ENCODE measurements around the gene TCF15. TPM values are rescaled to one million over a fixed set of nuclear protein-coding genes. Genes with fewer than 3 reads are reported as not detected.

Gene TCF15
- total and polyA plus RNA-seq, 2 of the 13 experiments (the other 11 are each of a cell fraction or from before 2014, with no cell fraction given), result not detected

DNA sequence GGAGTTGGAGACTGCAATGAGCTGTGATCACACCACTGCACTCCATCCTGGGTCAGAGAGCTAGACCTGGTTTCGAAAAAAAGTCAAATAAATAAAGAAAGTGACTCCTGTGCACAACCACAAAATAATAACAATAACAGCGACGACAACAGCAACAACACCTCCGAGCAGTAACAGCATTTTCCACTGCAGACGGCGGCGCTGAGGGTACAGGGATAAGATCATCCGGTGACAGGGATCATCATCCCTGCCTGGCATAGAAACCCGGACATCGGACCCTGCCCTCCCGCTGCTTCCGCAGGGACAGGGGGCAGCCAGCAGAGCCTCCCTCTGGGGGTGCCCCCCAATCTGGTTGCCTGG is 31.4 kb upstream of the TCF15 start (continued):
- TF ChIP-seq ZNF256 (CRISPR knock-in tag; conservative IDR thresholded peaks at IDR 0.05), result no peak
- TF ChIP-seq CENPX (CRISPR knock-in tag; IDR thresholded peaks at IDR 0.05), result no peak
- TF ChIP-seq ZNF598 (CRISPR knock-in tag; IDR thresholded peaks at IDR 0.05; ENCODE audit: borderline replicate concordance), result no peak
- TF ChIP-seq ZEB1 (IDR thresholded peaks at IDR 0.05; ENCODE audit: insufficient replicate concordance, low read depth), result no peak
- peak; percentile 86 for TF ChIP-seq FOXP1 (IDR thresholded peaks at IDR 0.05)
- peak; percentile 53 for TF ChIP-seq FOXP1 (CRISPR knock-in tag; IDR thresholded peaks at IDR 0.05)
- TF ChIP-seq, protein P1, sequence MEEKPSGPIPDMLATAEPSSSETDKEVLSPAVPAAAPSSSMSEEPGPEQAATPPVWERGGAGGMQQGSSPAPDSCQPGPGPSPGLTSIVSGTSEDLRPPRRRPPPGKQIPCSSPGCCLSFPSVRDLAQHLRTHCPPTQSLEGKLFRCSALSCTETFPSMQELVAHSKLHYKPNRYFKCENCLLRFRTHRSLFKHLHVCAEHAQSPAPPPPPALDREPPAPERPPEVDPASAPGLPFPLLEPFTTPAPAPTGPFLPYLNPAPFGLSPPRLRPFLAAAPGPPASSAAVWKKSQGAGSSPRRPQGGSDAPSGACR (CRISPR knock-in tag; IDR thresholded peaks at IDR 0.05), result peak; percentile 79; the same call in 1 of the 2 replicates
- no peak for TF ChIP-seq GFI1 (CRISPR knock-in tag; IDR thresholded peaks at IDR 0.05; ENCODE audit: borderline replicate concordance)
- TF ChIP-seq, protein P2, sequence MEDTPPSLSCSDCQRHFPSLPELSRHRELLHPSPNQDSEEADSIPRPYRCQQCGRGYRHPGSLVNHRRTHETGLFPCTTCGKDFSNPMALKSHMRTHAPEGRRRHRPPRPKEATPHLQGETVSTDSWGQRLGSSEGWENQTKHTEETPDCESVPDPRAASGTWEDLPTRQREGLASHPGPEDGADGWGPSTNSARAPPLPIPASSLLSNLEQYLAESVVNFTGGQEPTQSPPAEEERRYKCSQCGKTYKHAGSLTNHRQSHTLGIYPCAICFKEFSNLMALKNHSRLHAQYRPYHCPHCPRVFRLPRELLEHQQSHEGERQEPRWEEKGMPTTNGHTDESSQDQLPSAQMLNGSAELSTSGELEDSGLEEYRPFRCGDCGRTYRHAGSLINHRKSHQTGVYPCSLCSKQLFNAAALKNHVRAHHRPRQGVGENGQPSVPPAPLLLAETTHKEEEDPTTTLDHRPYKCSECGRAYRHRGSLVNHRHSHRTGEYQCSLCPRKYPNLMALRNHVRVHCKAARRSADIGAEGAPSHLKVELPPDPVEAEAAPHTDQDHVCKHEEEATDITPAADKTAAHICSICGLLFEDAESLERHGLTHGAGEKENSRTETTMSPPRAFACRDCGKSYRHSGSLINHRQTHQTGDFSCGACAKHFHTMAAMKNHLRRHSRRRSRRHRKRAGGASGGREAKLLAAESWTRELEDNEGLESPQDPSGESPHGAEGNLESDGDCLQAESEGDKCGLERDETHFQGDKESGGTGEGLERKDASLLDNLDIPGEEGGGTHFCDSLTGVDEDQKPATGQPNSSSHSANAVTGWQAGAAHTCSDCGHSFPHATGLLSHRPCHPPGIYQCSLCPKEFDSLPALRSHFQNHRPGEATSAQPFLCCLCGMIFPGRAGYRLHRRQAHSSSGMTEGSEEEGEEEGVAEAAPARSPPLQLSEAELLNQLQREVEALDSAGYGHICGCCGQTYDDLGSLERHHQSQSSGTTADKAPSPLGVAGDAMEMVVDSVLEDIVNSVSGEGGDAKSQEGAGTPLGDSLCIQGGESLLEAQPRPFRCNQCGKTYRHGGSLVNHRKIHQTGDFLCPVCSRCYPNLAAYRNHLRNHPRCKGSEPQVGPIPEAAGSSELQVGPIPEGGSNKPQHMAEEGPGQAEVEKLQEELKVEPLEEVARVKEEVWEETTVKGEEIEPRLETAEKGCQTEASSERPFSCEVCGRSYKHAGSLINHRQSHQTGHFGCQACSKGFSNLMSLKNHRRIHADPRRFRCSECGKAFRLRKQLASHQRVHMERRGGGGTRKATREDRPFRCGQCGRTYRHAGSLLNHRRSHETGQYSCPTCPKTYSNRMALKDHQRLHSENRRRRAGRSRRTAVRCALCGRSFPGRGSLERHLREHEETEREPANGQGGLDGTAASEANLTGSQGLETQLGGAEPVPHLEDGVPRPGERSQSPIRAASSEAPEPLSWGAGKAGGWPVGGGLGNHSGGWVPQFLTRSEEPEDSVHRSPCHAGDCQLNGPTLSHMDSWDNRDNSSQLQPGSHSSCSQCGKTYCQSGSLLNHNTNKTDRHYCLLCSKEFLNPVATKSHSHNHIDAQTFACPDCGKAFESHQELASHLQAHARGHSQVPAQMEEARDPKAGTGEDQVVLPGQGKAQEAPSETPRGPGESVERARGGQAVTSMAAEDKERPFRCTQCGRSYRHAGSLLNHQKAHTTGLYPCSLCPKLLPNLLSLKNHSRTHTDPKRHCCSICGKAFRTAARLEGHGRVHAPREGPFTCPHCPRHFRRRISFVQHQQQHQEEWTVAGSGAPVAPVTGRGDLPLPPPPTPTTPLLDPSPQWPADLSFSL (CRISPR knock-in tag; IDR thresholded peaks at IDR 0.05), result 0 out of 2 replicates have a peak, but pooled peaks have one; percentile 41
- TF ChIP-seq HDAC1 (CRISPR knock-in tag; IDR thresholded peaks at IDR 0.05), result peak; percentile 63; the same call in 1 of the 2 replicates
- peak; percentile 97 for TF ChIP-seq HNRNPL (IDR thresholded peaks at IDR 0.05; ENCODE audit: low read depth, low read length)
- no peak for TF ChIP-seq ZBTB42 (CRISPR knock-in tag; IDR thresholded peaks at IDR 0.05)
- TF ChIP-seq SKI (IDR thresholded peaks at IDR 0.05; ENCODE audit: partially characterized antibody), result peak; percentile 67
- TF ChIP-seq, protein P3, sequence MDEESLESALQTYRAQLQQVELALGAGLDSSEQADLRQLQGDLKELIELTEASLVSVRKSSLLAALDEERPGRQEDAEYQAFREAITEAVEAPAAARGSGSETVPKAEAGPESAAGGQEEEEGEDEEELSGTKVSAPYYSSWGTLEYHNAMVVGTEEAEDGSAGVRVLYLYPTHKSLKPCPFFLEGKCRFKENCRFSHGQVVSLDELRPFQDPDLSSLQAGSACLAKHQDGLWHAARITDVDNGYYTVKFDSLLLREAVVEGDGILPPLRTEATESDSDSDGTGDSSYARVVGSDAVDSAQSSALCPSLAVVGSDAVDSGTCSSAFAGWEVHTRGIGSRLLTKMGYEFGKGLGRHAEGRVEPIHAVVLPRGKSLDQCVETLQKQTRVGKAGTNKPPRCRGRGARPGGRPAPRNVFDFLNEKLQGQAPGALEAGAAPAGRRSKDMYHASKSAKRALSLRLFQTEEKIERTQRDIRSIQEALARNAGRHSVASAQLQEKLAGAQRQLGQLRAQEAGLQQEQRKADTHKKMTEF (CRISPR knock-in tag; IDR thresholded peaks at IDR 0.05), result no peak
- no peak for TF ChIP-seq ZNF883 (CRISPR knock-in tag; IDR thresholded peaks at IDR 0.05; ENCODE audit: not compliant biosample characterization)
- TF ChIP-seq PITX1 (CRISPR knock-in tag; IDR thresholded peaks at IDR 0.05), result peak; percentile 54; the same call in 1 of the 2 replicates
- TF ChIP-seq BHLHE40 (IDR thresholded peaks at IDR 0.05; ENCODE audit: low read length), result 0 out of 2 replicates have a peak, but pooled peaks have one; percentile 26
- no peak for TF ChIP-seq ZKSCAN5 (CRISPR knock-in tag; IDR thresholded peaks at IDR 0.05)
- peak; percentile 93 for TF ChIP-seq ZNF746 (CRISPR knock-in tag; IDR thresholded peaks at IDR 0.05)
- TF ChIP-seq SALL2 (CRISPR knock-in tag; IDR thresholded peaks at IDR 0.05), result no peak
- TF ChIP-seq ZNF20 (CRISPR knock-in tag; IDR thresholded peaks at IDR 0.05), result no peak
- TF ChIP-seq, protein P4, sequence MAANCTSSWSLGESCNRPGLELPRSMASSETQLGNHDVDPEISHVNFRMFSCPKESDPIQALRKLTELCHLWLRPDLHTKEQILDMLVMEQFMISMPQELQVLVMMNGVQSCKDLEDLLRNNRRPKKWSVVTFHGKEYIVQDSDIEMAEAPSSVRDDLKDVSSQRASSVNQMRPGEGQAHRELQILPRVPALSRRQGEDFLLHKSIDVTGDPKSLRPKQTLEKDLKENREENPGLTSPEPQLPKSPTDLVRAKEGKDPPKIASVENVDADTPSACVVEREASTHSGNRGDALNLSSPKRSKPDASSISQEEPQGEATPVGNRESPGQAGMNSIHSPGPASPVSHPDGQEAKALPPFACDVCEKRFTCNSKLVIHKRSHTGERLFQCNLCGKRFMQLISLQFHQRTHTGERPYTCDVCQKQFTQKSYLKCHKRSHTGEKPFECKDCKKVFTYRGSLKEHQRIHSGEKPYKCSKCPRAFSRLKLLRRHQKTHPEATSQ (CRISPR knock-in tag; IDR thresholded peaks at IDR 0.05; ENCODE audit: borderline replicate concordance), result no peak
- peak; percentile 92 for TF ChIP-seq ETV5 (CRISPR knock-in tag; IDR thresholded peaks at IDR 0.05; ENCODE audit: borderline replicate concordance)

Data from HepG2 (cell line).